K562 (cell line): ENCODE data around the gene SERPINE1. TPM values are rescaled to one million over a fixed set of nuclear protein-coding genes. Genes with fewer than 3 reads are reported as not detected.
A peak's percentile ranks its signal among the peaks of the same experiment; 100 is the strongest.

Source experiments
- ARNT ChIP-seq, 2 experiments: fragments of 450-650 bp; IDR thresholded peaks; 2 replicates each; pipeline ENCODE4 v1.6.1; 2016; ENCODE audit warnings: mild to moderate bottlenecking in 1 of 2
- ETV5 ChIP-seq: sonication (generic); formaldehyde crosslinking; IDR thresholded peaks from 2 replicates; pipeline ENCODE4 v1.4.0; 2020; ENCODE audit warnings: low read depth, mild to moderate bottlenecking, missing genetic modification reagents
- L3MBTL2 ChIP-seq: fragments of 450-650 bp; IDR thresholded peaks from 2 replicates; pipeline ENCODE4 v1.6.1; 2016; ENCODE audit warnings: mild to moderate bottlenecking, moderate library complexity
- NFE2 ChIP-seq: IDR thresholded peaks from 2 replicates; pipeline ENCODE4 v1.6.1; 2014; ENCODE audit warnings: antibody characterized with exemption, low read depth
- RB1 ChIP-seq: fragments of 450-650 bp; IDR thresholded peaks from 2 replicates; pipeline ENCODE4 v1.6.1; 2017; ENCODE audit warnings: low read depth, mild to moderate bottlenecking
- SMAD4 ChIP-seq: fragments of 250-450 bp; sonication (Bioruptor Pico); conservative IDR thresholded peaks from 2 replicates; pipeline ENCODE4 v1.8.0; 2021; ENCODE audit warnings: inconsistent platforms, mild to moderate bottlenecking, moderate library complexity
- TAF7 ChIP-seq: fragments of 450-650 bp; IDR thresholded peaks from 2 replicates; pipeline ENCODE4 v1.6.1; 2016; ENCODE audit warnings: missing genetic modification characterization, missing compliant biosample characterization
- TBP ChIP-seq: optimal IDR thresholded peaks from 2 replicates; pipeline ENCODE3; 2011; ENCODE audit warnings: low read depth, low read length, improper control_type of control experiment
- TFE3 ChIP-seq: fragments of 450-650 bp; formaldehyde crosslinking; IDR thresholded peaks from 2 replicates; pipeline ENCODE4 v1.4.0; 2020; ENCODE audit warnings: mild to moderate bottlenecking, mixed read lengths
- XRCC5 ChIP-seq: fragments of 200-400 bp; formaldehyde crosslinking; IDR thresholded peaks from 2 replicates; pipeline ENCODE4 v1.6.1; 2017; ENCODE audit warnings: low read depth, mild to moderate bottlenecking, low read length
- ZBTB40 ChIP-seq, 2 experiments: fragments of 450-650 bp in 1 of 2; sonication (generic) in 1 of 2; formaldehyde crosslinking in 1 of 2; IDR thresholded peaks; 2 replicates each; pipeline versions ENCODE4 v1.7.1 to v1.9.0; 2016 to 2022; ENCODE audit warnings: inconsistent platforms in 1 of 2, mild to moderate bottlenecking in 1 of 2, missing genetic modification reagents in 1 of 2
- ZNF197 ChIP-seq: fragments of 200-800 bp; sonication (Bioruptor generic); IDR thresholded peaks from 2 replicates; pipeline ENCODE4 v1.6.1; 2016; ENCODE audit warnings: low read depth, missing genetic modification characterization, missing compliant biosample characterization
- polyA plus RNA-seq, 8 experiments: library from polyadenylated mRNA; depleted of rRNA in 4 of 8; stranded (reverse) in 5 of 8; unstranded in 3 of 8; fragments of >200 nt; fragmentation: Nextera tagmentation in 2 of 8; fragmentation: Illumina TruSeq in 1 of 8; extraction: Ambion mirVana in 2 of 8; extraction: Trizol in 1 of 8; gene quantifications; 2 replicates each; pipeline versions ENCODE4 v1.2.1 to v1.2.3, GENCODE V29; 2011 to 2014; ENCODE audit warnings: inconsistent platforms in 1 of 8, missing spikeins in 1 of 8
- total RNA-seq, 7 experiments: library from RNA; depleted of rRNA in 6 of 7; stranded (reverse); fragments of >200 nt in 6 of 7; fragmentation: Illumina TruSeq in 2 of 7; extraction: Trizol in 2 of 7; gene quantifications; 2 replicates each; pipeline versions ENCODE4 v1.2.1 to v1.2.3, GENCODE V29; 2011 to 2021; ENCODE audit warnings: low replicate concordance in 1 of 7
- TF ChIP-seq, protein P1 (sequence below): sonication (generic); formaldehyde crosslinking; IDR thresholded peaks from 2 replicates; pipeline ENCODE4 v1.8.0; 2022; ENCODE audit warnings: missing genetic modification reagents, mild to moderate bottlenecking, moderate library complexity, borderline replicate concordance
- TF ChIP-seq, protein P2 (sequence below): fragments of 250-450 bp; sonication (Bioruptor Pico); IDR thresholded peaks from 2 replicates; pipeline ENCODE4 v1.5.0; 2021

SERPINE1 gene
- total and polyA plus RNA-seq, 9 of the 15 experiments (the other 6 are each of a cell fraction or from before 2014, with no cell fraction given): 0.22 to 4.8 (median 0.91) TPM

DNA sequence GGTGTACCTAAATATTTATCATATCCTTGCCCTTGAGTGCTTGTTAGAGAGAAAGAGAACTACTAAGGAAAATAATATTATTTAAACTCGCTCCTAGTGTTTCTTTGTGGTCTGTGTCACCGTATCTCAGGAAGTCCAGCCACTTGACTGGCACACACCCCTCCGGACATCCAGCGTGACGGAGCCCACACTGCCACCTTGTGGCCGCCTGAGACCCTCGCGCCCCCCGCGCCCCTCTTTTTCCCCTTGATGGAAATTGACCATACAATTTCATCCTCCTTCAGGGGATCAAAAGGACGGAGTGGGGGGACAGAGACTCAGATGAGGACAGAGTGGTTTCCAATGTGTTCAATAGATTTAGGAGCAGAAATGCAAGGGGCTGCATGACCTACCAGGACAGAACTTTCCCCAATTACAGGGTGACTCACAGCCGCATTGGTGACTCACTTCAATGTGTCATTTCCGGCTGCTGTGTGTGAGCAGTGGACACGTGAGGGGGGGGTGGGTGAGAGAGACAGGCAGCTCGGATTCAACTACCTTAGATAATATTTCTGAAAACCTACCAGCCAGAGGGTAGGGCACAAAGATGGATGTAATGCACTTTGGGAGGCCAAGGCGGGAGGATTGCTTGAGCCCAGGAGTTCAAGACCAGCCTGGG lies 11.4 kb downstream of the SERPINE1 start (continued):
- TF ChIP-seq ZBTB40 (IDR thresholded peaks at IDR 0.05) (peak; percentile 81), ZBTB40 (CRISPR knock-in tag; IDR thresholded peaks at IDR 0.05) (no peak), TFE3 (CRISPR knock-in tag) (no peak), SMAD4 (peak; percentile 78; the same call in 1 of the 2 replicates), ARNT (IDR thresholded peaks at IDR 0.05) (peak; percentile 86 to 93), TBP (peak; percentile 68), RB1 (peak; percentile 63; the same call in 1 of the 2 replicates), TAF7 (tag) (0 out of 2 replicates have a peak, but pooled peaks have one; percentile 31), L3MBTL2 (peak; percentile 86), NFE2 (peak; percentile 60), ETV5 (peak; percentile 98), ZNF197 (CRISPR knock-in tag) (peak; percentile 59; the same call in 1 of the 2 replicates), XRCC5 (peak; percentile 96)
- TF ChIP-seq, protein P1, sequence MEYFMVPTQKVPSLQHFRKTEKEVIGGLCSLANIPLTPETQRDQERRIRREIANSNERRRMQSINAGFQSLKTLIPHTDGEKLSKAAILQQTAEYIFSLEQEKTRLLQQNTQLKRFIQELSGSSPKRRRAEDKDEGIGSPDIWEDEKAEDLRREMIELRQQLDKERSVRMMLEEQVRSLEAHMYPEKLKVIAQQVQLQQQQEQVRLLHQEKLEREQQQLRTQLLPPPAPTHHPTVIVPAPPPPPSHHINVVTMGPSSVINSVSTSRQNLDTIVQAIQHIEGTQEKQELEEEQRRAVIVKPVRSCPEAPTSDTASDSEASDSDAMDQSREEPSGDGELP (CRISPR knock-in tag): peak; percentile 64
- TF ChIP-seq, protein P2, sequence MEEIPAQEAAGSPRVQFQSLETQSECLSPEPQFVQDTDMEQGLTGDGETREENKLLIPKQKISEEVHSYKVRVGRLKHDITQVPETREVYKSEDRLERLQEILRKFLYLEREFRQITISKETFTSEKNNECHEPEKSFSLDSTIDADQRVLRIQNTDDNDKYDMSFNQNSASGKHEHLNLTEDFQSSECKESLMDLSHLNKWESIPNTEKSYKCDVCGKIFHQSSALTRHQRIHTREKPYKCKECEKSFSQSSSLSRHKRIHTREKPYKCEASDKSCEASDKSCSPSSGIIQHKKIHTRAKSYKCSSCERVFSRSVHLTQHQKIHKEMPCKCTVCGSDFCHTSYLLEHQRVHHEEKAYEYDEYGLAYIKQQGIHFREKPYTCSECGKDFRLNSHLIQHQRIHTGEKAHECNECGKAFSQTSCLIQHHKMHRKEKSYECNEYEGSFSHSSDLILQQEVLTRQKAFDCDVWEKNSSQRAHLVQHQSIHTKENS (CRISPR knock-in tag): no peak
